GM12875 (cell line): ENCODE measurements around the gene PDE6D.

Experiments used
- H3K4me3 ChIP-seq: one replicate; pipeline ENCODE4 v1.5.1; 2011; ENCODE audit warnings: low read depth, low read length, control low read depth
- TF ChIP-seq, protein P1 (sequence below): IDR thresholded peaks from 2 replicates; pipeline ENCODE4 v1.5.1; 2011; ENCODE audit warnings: low read depth, mild to moderate bottlenecking, control low read depth, inconsistent platforms, low read length, moderate library complexity, borderline replicate concordance; ENCODE audit not compliant: insufficient read depth

Gene PDE6D

DNA sequence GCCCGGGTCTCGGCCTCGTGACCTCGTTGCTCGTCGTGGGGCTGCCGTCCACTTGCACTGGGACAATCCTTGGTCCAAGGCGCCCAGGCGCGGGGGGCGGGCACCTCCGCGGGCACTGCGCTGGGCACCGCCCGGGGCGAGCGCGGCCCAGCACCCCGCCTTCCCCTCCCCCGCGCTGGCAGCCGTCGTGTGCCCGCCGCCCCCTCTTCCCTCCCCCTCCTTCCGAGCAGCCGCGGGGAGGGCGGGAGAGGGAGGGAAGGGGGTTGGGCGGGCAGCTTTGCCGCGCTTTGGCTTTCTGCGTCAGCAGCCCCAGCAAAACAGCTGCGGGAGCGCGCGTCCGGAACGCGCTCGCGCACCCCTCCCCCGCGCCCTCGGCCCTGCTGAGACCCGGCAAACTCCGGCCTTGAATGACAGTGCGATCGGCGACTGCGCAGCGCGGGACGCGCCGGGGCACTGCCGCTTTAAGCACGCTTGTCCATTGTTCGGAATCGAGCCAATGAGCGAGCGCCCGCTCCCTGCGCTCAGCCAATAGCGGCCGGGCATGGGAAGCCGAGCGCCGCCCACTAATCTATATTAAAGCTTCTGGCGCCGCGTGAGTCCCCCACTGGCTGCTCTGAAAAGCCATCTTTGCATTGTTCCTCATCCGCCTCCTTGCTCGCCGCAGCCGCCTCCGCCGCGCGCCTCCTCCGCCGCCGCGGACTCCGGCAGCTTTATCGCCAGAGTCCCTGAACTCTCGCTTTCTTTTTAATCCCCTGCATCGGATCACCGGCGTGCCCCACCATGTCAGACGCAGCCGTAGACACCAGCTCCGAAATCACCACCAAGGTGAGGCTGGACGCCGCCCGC lies 72.9 kb downstream of the PDE6D start, which contains the start of gene PTMA:
Gene PTMA, plus strand, starts transcription at position 599 of the 846 bp plus-strand sequence. Its CDS starts 182 bp downstream, at position 781.
- TF ChIP-seq, protein P1, sequence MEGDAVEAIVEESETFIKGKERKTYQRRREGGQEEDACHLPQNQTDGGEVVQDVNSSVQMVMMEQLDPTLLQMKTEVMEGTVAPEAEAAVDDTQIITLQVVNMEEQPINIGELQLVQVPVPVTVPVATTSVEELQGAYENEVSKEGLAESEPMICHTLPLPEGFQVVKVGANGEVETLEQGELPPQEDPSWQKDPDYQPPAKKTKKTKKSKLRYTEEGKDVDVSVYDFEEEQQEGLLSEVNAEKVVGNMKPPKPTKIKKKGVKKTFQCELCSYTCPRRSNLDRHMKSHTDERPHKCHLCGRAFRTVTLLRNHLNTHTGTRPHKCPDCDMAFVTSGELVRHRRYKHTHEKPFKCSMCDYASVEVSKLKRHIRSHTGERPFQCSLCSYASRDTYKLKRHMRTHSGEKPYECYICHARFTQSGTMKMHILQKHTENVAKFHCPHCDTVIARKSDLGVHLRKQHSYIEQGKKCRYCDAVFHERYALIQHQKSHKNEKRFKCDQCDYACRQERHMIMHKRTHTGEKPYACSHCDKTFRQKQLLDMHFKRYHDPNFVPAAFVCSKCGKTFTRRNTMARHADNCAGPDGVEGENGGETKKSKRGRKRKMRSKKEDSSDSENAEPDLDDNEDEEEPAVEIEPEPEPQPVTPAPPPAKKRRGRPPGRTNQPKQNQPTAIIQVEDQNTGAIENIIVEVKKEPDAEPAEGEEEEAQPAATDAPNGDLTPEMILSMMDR = no peak
- peak within 1 kb of the TSS; percentile 99 for H3K4me3 ChIP-seq

DNA sequence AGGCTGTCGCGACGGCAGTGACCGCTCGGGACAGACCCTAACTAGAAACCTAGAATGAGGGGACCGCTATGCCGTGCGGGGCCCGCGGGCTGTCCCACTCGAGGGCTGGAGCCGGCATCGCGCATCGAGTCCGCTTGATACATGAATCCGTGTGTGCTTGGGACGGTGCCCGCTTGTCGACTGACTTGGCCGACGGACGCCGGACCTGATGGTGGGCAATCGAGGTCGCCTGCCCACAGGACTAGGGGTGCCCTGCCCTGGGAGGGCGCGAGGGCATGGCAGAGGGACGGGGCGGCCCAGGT lies 73.5 kb downstream of the PDE6D start:
- peak overlapping the region; percentile 93 for H3K4me3 ChIP-seq
- TF ChIP-seq, protein P1 = no peak

DNA sequence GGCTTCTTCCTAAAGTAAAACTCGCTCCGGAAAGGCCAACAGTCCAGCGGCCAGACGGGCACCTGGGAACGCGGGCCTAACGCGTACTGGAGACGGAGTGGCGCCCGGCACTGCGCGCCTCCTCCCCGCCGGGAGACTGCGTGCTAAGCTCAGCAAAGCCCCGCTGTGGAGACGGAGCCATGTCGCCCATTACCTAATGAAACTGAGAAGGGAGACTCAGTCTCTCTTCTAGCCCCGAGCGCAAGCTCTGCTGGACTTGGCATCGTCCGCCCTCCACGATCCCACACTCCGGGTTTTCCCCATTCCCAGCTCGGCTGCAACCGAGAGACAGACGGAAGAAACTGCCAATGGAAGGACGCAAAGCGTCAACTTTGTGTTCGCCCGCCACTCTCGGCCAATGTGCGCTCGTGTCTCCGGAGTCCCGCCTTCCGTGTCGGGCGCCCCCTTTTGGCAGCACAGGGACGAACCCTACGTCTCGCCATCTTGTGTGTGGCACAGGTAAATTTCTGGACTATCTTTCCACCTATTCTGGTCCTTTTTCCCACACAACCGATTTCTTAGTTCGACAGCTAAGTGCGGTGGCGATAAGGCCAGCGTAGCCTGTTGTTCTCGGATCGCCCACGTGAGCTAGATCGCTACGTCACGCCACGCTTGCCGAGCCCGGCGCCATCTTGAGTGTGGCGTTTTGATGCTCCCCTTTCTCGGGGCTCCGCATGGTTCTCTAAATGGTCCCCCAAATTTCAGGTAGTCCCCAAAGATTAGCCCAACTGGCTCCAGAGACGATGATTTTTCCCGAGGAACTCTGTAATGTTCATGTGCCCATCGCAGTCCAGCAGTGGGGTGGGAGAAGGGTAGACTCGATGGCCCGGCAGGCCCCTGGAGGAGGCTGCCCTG lies 74.1 kb downstream of the PDE6D start:
- H3K4me3 ChIP-seq = peak overlapping the region; percentile 93
- TF ChIP-seq, protein P1 = peak; percentile 94

DNA sequence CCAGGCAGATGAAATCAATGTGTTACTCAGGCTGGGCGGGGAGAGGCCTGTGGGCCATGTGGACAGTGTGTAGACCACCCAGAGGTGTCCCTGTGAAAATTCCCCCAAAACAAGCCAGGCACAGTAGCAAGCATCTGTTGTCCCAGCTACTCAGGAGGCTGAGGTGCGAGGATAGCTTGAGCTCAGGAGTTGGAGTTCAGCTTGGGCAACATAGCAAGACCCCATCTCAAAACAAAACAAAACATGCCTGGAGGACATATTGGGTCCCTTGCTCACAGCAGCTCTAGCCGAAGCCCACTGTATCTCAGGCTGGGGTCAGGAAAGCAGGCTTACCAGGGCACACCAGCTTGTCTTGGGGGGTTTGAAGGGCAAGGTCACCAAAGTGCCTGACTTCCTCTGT lies 77.1 kb downstream of the PDE6D start:
- TF ChIP-seq, protein P1 = no peak

DNA sequence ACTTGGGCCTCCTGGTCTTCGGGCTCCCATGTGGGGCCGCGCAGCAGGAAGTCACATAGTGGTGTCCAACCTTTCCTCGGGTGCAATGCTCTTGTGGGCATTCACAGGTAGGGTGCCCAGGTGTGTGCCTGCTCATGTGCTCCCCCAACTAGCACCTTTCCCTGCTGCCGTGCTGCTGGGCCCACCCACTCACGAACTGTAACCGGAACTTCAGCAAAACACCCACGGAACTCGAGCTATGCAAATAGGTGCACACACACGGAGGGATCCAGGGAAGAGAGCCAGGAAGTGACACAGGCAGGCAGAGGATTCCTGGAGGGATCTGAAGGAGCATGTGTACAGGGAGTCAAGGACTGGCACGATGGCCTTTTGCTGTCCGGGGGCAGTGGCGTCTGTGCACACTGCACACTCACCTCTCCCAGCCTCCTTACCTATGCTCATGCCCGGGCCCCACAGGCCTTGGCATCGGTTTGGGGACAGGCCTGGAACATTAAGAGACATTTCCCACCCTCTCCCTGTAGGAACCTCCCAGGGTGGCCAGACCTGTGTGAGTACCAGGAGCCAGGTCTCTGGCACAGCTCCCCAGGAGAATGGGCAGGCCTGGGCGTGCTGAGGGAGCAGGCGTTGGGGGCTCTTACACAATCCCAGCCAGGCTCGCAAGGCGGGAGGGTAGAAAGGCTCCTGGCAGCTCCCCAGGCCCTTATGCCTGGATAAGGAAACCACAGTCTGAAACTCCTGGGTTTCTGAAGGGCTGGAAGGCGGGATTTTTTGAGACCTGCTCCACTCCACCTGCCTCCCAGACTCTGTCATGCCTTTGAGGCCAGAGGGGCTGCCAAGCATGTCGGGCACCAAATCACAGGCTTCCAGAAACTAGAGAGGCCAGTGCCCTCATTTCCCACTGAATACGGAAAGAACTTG lies 79.4 kb downstream of the PDE6D start:
- TF ChIP-seq, protein P1 = no peak
- no peak overlapping the region for H3K4me3 ChIP-seq

More for the DNA sequence above, 77.1 kb downstream of the PDE6D start:
- no peak overlapping the region for H3K4me3 ChIP-seq

DNA sequence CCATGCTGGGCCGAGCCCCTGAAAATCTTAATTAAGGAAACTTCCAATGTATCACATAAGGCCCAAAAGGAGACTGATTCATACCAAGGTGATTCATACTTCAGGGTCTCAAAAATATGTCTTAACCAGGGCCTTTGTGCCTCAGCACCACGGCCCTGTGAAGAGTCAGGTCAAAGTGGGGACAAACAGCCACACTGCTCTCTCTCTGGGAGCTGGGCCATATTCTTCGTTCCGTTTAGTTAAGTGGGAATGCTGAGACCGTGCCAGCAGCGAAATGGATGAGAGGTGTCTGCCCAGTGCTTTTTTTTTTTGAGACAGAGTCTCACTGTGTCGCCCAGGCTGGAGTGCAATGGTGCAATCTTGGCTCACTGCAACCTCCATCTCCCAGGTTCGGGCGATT lies 82.1 kb downstream of the PDE6D start:
- H3K4me3 ChIP-seq = no peak overlapping the region
- TF ChIP-seq, protein P1 = no peak
